Measurements from ENCODE around the gene KYNU.
A peak's percentile ranks its signal among the peaks of the same experiment; 100 is the strongest.

Gene KYNU

DNA sequence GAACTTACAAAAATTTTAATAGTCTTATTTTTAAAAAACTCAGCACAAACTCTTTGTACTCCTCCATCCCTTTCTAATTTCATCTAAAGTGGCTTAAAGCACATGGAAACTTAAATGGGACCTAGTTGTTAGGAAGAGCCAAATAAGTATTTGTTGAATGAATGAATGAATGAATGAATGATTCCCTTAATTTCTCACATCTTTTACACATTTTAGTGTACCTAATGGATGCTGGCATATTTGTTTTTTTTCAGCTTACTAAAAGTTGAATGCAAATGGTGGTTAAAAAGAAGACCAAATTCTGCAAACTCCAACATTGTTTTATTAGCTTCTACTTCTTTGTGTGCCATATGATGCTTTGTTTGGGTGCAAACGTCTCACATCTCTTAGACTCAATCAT, 89.6 kb downstream of the KYNU start:
- TF ChIP-seq CTCF (IDR thresholded peaks at IDR 0.05; ENCODE audit: low read depth, low read length, missing control alignments): no peak
- no peak for DNase-seq (ENCODE audit: extremely low read depth, low read depth)
- H3K4me3 ChIP-seq (replicated peaks; ENCODE audit: low read depth, low read length): no peak overlapping the region

DNA sequence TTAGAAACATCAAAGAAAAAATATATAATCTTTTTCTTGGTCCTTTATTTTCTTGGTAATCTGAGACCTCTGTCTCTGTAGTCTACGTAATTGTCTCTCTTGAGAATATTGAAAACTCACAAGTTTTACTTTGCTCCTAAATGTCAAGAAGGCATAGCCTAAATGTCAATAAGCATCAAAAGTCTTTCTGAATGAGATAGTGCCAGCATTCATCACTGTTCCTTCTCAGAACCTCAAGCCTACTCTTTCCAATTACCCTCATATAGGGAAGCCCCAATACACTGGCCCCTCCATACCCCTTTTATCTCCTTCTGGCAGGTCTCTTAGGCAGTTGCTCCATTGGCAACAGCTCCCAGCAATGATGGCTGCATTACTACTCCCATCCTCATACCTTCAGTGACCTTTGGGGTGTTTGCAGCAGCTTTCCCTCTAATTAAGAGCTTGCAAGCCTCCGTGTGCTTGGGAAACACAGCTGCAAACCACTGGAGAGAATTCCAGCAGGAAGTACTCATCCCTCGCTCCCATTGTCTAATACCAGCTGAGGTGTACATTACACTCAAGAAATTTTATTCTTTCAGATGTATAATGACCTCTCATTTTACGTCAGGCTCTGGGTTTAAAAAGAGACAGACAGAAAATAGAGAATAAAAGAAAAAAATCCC, 95.8 kb downstream of the KYNU start:
- DNase-seq (ENCODE audit: extremely low read depth, low read depth): no peak
- no peak overlapping the region for H3K4me3 ChIP-seq (replicated peaks; ENCODE audit: low read depth, low read length)
- TF ChIP-seq CTCF (IDR thresholded peaks at IDR 0.05; ENCODE audit: low read depth, low read length, missing control alignments): no peak

DNA sequence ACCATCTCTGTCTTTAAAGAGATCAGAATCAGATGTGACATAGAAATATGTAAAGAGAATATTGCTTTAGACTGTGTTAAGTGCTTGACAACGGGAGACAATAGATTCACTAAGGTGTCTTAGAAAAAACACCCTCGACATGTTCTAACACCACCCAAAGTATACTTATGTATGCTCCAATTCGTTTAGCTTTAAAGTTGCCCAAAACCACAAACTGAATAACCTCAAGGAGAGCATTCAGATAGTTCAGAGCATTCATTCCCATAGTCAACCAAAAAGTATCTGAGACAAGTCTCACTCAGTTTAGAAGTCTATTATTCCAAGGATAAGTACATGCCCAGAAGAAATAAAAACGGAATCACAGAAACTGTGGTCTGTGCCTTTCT, 96.4 kb downstream of the KYNU start:
- no peak for DNase-seq (ENCODE audit: extremely low read depth, low read depth)
- no peak overlapping the region for H3K4me3 ChIP-seq (replicated peaks; ENCODE audit: low read depth, low read length)
- no peak for TF ChIP-seq CTCF (IDR thresholded peaks at IDR 0.05; ENCODE audit: low read depth, low read length, missing control alignments)

DNA sequence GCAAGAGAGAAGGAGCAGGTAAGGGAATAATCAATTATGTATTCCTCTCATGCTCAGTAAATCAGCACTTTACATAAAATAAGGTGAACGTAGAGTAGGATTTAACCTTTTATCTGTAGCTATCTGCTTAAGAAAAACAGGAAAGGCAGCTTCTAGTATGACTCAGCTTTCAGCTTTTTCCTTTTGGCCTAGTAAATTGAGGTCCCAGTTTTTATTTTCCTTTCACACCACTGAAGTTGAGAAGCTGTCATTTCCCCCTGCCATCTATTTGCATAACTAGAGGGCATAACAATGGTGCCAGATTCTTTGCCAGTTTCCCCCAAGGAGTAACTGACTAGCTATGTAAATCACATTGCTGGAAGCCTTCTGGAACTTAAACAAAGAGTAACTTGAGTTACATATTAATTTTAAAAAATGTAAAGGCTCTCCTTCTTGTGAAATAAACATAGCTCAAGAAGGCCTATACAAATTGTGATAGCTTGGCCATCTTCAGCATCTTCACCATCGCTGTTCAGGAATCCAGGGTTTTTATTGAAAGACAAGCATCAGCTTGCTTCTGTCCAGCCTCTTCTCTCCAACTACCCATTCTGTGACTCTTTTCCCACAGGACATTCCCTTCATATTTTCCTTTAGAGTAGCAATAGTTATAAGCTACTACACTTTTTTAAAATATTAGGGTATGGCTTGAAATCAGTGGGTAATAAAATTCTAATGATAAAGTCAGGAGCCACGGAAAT, 97.0 kb downstream of the KYNU start:
- no peak overlapping the region for H3K4me3 ChIP-seq (replicated peaks; ENCODE audit: low read depth, low read length)
- no peak for TF ChIP-seq CTCF (IDR thresholded peaks at IDR 0.05; ENCODE audit: low read depth, low read length, missing control alignments)
- no peak for DNase-seq (ENCODE audit: extremely low read depth, low read depth)

GRCh38 chr2:142975239-142975638, 97.8 kb downstream of the KYNU start:
- no peak for DNase-seq (ENCODE audit: extremely low read depth, low read depth)
- no peak overlapping the region for H3K4me3 ChIP-seq (replicated peaks; ENCODE audit: low read depth, low read length)
- TF ChIP-seq CTCF (IDR thresholded peaks at IDR 0.05; ENCODE audit: low read depth, low read length, missing control alignments): no peak

- peak; percentile 31 for TF ChIP-seq CTCF (IDR thresholded peaks at IDR 0.05; ENCODE audit: low read depth, low read length, missing control alignments)
- H3K4me3 ChIP-seq (replicated peaks; ENCODE audit: low read depth, low read length): no peak overlapping the region
- DNase-seq (ENCODE audit: extremely low read depth, low read depth): no peak
Observed at GRCh38 chr2:142980246-142981068, 103.0 kb downstream of the KYNU start.

All from HFF-Myc (cell line).